Measurements from ENCODE around the gene CDKL5.
"Not testable (repeated sequence)": the region's sequence is repeated elsewhere in the genome, so short reads cannot be mapped to it uniquely, and the experiment has no call there.

Gene CDKL5

GRCh38 chrX:18425199-18426003 is at the start of gene CDKL5:
TSS of gene CDKL5 (plus strand) at chrX:18425608. CDS start at chrX:18507097, 81,489 bp downstream.
- peak; percentile 37 to 96 (median 89) for DNase-seq

GRCh38 chrX:18377796-18378195 is 47.6 kb upstream of the CDKL5 start:
- DNase-seq, result peak in 4 of 51 donors; percentile 0 to 8 (median 0)

- DNase-seq, result no peak
These were observed 35.4 kb upstream of the CDKL5 start for GRCh38 chrX:18389966-18390365.

- DNase-seq, result peak in 34 of 51 donors; percentile 0 to 71 (median 13)
These were observed 34.4 kb upstream of the CDKL5 start for GRCh38 chrX:18390941-18391538.

- peak in 5 of 51 donors; percentile 0 to 12 (median 4) for DNase-seq
These were observed 30.9 kb upstream of the CDKL5 start for GRCh38 chrX:18394477-18394876.

- DNase-seq, result no peak
These were observed 23.6 kb upstream of the CDKL5 start for GRCh38 chrX:18401848-18402213.

GRCh38 chrX:18406531-18407266 is 18.7 kb upstream of the CDKL5 start:
- no peak for DNase-seq

GRCh38 chrX:18410038-18410437 is 15.4 kb upstream of the CDKL5 start:
- peak in 4 of 51 donors; percentile 0 to 2 (median 0) for DNase-seq

GRCh38 chrX:18415386-18415785 is 10.0 kb upstream of the CDKL5 start:
- DNase-seq, result no peak

- no peak for DNase-seq
These were observed 3.1 kb upstream of the CDKL5 start for GRCh38 chrX:18422325-18422724.

GRCh38 chrX:18422886-18423285 is 2.5 kb upstream of the CDKL5 start:
- DNase-seq, result no peak

GRCh38 chrX:18424482-18425198 is 768 bp upstream of the CDKL5 start:
- DNase-seq, result peak in 27 of 51 donors; percentile 0 to 57 (median 18)

GRCh38 chrX:18426004-18426320 is 554 bp downstream of the CDKL5 start:
- DNase-seq, result peak in 1 of 51 donors; percentile 8

- DNase-seq, result peak in 3 of 51 donors; percentile 0 to 20 (median 2)
These were observed 2.6 kb downstream of the CDKL5 start for GRCh38 chrX:18428006-18428405.

- not testable (repeated sequence) for DNase-seq
These were observed 7.9 kb downstream of the CDKL5 start for GRCh38 chrX:18433288-18433687.

- no peak for DNase-seq
These were observed 9.5 kb downstream of the CDKL5 start for GRCh38 chrX:18434896-18435295.

GRCh38 chrX:18436017-18436416 is 10.6 kb downstream of the CDKL5 start:
- DNase-seq, result no peak

GRCh38 chrX:18440835-18441234 is 15.4 kb downstream of the CDKL5 start:
- DNase-seq, result no peak

- DNase-seq, result no peak
These were observed 16.5 kb downstream of the CDKL5 start for GRCh38 chrX:18441780-18442367.

- no peak for DNase-seq
These were observed 23.0 kb downstream of the CDKL5 start for GRCh38 chrX:18448416-18448815.

- DNase-seq, result no peak
These were observed 23.8 kb downstream of the CDKL5 start for GRCh38 chrX:18449236-18449635.
